ENCODE data around the gene EID2.

Gene EID2

DNA sequence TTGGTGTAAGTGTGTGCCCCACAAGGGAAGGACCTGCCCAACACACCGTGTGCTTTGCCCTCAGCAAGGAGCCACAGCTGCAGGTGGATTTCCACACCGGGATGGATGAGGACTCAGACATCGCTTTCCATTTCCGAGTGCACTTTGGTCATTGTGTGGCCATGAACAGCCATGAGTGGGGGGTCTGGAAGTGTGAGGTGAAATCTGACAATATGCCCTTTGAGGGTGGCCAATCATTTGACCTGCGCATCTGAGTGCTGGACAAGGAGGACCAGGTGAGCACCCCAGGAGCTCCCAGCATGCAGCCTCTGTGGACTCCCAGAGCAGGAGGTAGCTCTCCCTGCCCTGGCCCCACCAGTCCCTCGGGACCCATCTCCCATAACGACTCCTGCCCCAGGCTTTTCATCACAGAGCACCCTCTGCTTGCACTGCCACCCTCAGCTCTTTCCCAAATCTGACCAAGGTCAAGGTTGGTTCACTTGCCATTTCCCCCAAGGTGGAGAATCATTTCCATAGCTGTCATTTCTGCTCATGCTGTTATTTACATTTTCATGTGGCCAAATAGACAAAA, 13.2 kb upstream of the EID2 start:
- CTCF ChIA-PET = interaction anchor here (0.8 to 4.9 kb wide), 6 partner anchors 9 to 291 kb away, joined by 3 to 58 read pairs (median 4); no protein-coding TSS in a partner anchor
- POLR2A ChIA-PET = no interaction called here
- DNase-seq (ENCODE audit: low read depth, low spot score) = no peak
- no peak overlapping the region for H3K4me3 ChIP-seq (ENCODE audit: low read depth, low read length)
- TF ChIP-seq, protein P1, sequence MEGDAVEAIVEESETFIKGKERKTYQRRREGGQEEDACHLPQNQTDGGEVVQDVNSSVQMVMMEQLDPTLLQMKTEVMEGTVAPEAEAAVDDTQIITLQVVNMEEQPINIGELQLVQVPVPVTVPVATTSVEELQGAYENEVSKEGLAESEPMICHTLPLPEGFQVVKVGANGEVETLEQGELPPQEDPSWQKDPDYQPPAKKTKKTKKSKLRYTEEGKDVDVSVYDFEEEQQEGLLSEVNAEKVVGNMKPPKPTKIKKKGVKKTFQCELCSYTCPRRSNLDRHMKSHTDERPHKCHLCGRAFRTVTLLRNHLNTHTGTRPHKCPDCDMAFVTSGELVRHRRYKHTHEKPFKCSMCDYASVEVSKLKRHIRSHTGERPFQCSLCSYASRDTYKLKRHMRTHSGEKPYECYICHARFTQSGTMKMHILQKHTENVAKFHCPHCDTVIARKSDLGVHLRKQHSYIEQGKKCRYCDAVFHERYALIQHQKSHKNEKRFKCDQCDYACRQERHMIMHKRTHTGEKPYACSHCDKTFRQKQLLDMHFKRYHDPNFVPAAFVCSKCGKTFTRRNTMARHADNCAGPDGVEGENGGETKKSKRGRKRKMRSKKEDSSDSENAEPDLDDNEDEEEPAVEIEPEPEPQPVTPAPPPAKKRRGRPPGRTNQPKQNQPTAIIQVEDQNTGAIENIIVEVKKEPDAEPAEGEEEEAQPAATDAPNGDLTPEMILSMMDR (IDR thresholded peaks at IDR 0.05; ENCODE audit: insufficient read depth, low read length, missing control alignments) = no peak

DNA sequence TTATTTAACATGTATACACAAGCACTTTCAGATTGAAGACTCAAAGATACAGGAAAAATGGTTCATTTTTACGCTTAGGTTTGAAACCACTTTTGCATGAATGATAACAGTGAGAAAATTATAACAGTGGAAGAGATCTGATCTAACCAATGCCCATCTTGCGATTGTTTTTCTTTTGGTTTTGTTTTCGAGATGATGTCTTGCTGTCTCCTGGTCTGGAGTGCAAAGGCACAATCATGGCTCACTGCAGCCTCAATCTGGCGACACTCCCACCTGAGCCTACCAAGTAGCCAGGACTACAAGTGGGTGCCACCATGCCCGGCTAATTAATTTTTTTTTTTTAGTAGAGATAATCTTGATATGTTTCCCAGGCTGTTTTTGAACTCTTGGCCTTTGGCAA, 10.2 kb upstream of the EID2 start:
- POLR2A ChIA-PET = no interaction called here
- TF ChIP-seq, protein P1 (IDR thresholded peaks at IDR 0.05; ENCODE audit: insufficient read depth, low read length, missing control alignments) = no peak
- DNase-seq (ENCODE audit: low read depth, low spot score) = no peak
- CTCF ChIA-PET = interaction anchor here (1.0 to 4.9 kb wide), 4 partner anchors 10 to 294 kb away, joined by 3 to 58 read pairs (median 7); partner anchors contain the start of gene EID2
- no peak overlapping the region for H3K4me3 ChIP-seq (ENCODE audit: low read depth, low read length)

DNA sequence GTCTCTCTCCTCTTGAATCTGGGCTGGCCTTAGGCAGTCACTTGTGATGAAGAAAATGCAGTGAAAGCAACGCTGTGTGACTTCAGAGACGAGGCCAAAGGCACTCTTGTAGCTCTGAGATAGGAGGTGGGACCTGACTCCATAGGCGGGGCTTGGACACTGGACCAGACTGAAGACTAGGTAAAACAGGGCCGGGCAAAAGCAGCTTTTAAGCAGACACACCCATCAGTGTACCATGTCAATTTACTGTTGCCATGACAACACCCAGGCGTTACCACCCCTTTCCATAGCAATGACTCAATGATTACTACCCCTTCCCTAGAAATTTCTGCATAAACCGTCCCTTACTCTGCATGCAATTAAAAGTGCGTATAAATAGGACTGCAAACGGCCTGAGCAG, 6.6 kb upstream of the EID2 start:
- ChIA-PET CTCF (interaction anchor here (0.6 to 4.3 kb wide), 3 partner anchors 107 to 456 kb away, joined by 3 to 21 read pairs (median 7); no protein-coding TSS in a partner anchor), POLR2A (no interaction called here)
- TF ChIP-seq, protein P1 (IDR thresholded peaks at IDR 0.05; ENCODE audit: insufficient read depth, low read length, missing control alignments) = no peak
- no peak overlapping the region for H3K4me3 ChIP-seq (ENCODE audit: low read depth, low read length)
- no peak for DNase-seq (ENCODE audit: low read depth, low spot score)

DNA sequence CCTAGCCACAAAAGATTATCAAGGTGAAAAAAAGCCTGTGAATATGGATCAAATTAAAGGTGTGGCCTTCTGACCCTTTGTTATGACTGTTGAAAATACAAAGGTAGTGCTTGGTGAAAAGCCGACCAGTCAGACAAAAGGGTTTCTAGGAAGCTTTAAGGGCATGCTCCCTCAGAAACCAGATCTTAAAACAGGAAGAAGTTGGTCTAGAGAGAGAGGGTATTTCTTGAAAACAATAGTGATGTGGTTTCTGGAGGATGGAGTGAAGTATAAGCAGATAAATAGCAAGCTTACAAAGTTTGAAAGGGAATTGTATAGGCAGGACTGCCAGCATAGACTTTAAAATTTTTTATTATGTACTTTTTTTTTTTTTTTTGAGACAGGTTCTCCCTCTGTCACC, 5.0 kb upstream of the EID2 start:
- DNase-seq (ENCODE audit: low read depth, low spot score) = no peak
- H3K4me3 ChIP-seq (ENCODE audit: low read depth, low read length) = no peak overlapping the region
- POLR2A ChIA-PET = no interaction called here
- TF ChIP-seq, protein P1 (IDR thresholded peaks at IDR 0.05; ENCODE audit: insufficient read depth, low read length, missing control alignments) = no peak
- CTCF ChIA-PET = interaction anchor here (1.3 to 4.3 kb wide), 3 partner anchors 8 to 128 kb away, joined by 3 to 21 read pairs (median 4); no protein-coding TSS in a partner anchor

DNA sequence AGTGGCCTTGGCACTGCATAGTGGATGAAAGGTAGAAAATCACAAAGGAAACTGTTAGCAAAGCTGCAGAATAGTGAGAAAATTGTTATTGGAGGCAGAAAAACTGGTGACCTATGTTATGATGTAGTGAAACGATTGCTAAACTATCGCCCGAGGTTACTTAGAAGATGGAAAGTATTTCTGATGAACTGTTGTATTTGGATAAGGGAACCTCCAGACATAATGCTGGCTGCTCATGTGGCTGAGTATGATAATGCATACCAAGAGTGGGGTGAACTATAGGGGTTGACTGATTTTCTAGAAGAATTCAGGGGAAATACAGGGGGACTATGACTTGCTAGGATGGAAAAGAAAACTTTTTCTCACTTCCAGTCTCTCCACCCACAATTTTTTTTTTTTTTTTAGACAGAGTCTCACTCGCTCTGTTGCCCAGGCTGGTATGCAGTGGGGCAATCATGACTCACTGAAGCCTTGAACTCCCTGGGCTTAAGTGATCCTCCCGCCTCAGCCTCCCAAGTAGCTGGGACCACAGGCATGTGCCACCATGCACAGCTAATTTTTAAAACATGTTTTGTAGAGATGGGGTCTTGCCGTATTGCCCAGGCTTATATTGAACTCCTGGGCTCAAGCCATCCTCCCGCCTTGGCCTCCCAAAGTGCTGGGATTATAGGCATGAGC, 4.4 kb upstream of the EID2 start:
- DNase-seq (ENCODE audit: low read depth, low spot score) = no peak
- CTCF ChIA-PET = interaction anchor here (1.3 to 4.3 kb wide), 3 partner anchors 9 to 128 kb away, joined by 3 to 21 read pairs (median 4); no protein-coding TSS in a partner anchor
- no peak overlapping the region for H3K4me3 ChIP-seq (ENCODE audit: low read depth, low read length)
- POLR2A ChIA-PET = no interaction called here
- TF ChIP-seq, protein P1 (IDR thresholded peaks at IDR 0.05; ENCODE audit: insufficient read depth, low read length, missing control alignments) = no peak

DNA sequence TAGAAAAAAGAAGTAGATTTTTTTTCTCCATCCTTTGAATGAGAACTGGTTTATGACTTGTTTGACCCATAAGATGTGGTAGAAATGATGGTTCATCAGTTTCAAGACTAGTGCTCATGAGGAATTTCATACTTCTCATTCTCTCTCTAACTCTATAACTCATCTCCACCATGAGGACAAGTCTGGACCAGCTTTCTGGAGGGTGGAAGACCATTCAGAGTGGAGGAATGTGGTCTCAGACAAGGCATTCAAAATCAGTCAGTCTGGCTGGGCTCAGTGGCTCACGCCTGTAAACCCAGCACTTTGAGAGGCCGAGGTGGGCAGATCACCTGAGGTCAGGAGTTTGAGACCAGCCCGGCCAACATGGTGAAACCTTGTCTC, 3.5 kb upstream of the EID2 start:
- POLR2A ChIA-PET = no interaction called here
- CTCF ChIA-PET = interaction anchor here (0.7 to 4.8 kb wide), 6 partner anchors 9 to 104 kb away, joined by 3 to 44 read pairs (median 6); partner anchors contain the start of gene EID2B
- DNase-seq (ENCODE audit: low read depth, low spot score) = no peak
- TF ChIP-seq, protein P1 (IDR thresholded peaks at IDR 0.05; ENCODE audit: insufficient read depth, low read length, missing control alignments) = no peak
- H3K4me3 ChIP-seq (ENCODE audit: low read depth, low read length) = no peak overlapping the region
